Endothelial cell of umbilical vein (primary cell): ENCODE data around the gene FOXJ1. TPM values are rescaled to one million over a fixed set of nuclear protein-coding genes. Genes with fewer than 3 reads are reported as not detected.

Experiments
- BruUV-seq: library from RNA; stranded (reverse); fragments of 400-500 nt; replicated peaks from 2 replicates; lab custom pipeline; 2021; lab: Mats Ljungman, UMichigan
- CTCF ChIA-PET: fragments of 300-600, 350-600 bp; sonication (Branson Sonifier 250); formaldehyde crosslinking; loops from one replicate; lab custom pipeline; 2021; ENCODE audit warnings: antibody characterized with exemption, inconsistent platforms; lab: Charles Lee
- POLR2A ChIA-PET: fragments of 300-600, 350-600 bp; sonication (Branson Sonifier 250); formaldehyde crosslinking; loops from one replicate; lab custom pipeline; 2021; ENCODE audit warnings: antibody characterized with exemption, inconsistent platforms; lab: Charles Lee
- DNase-seq: peaks from one replicate; pipeline ENCODE4 v3.0.0-alpha.2; 2011; ENCODE audit warnings: low read depth, low spot score
- FAIRE-seq: peaks from 2 replicates; lab custom pipeline; 2011; peaks lifted over from hg19 to GRCh38; lab: Jason Lieb, UNC
- H2AFZ ChIP-seq: 2 replicates; pipeline ENCODE4 v1.6.0; 2012; ENCODE audit warnings: low read depth, low read length, control low read depth, inconsistent platforms
- H3K27ac ChIP-seq: 2 replicates; pipeline ENCODE4 v1.5.1; 2011; ENCODE audit warnings: low read depth, mild to moderate bottlenecking, control low read depth, low read length, moderate library complexity; ENCODE audit not compliant: insufficient read depth
- H3K27me3 ChIP-seq, 2 experiments: 2 replicates each; pipeline versions ENCODE4 v1.6.0 to v1.6.1; 2011; ENCODE audit warnings: low read length in 2 of 2, mixed read lengths in 1 of 2; ENCODE audit not compliant: control insufficient read depth in 2 of 2, insufficient read depth in 2 of 2
- H3K36me3 ChIP-seq, 2 experiments: 2 replicates in 1 of 2; 3 replicates in 1 of 2; pipeline ENCODE4 v1.5.1; 2011; ENCODE audit warnings: low read length in 2 of 2, mild to moderate bottlenecking in 1 of 2, moderate library complexity in 1 of 2; ENCODE audit not compliant: control insufficient read depth in 2 of 2, insufficient read depth in 2 of 2; ENCODE audit errors: extremely low read depth in 1 of 2
- H3K4me1 ChIP-seq: 3 replicates; pipeline ENCODE4 v1.5.1; 2011; ENCODE audit warnings: mild to moderate bottlenecking, low read length; ENCODE audit not compliant: control insufficient read depth, insufficient read depth; ENCODE audit errors: extremely low read depth
- H3K4me2 ChIP-seq: 2 replicates; pipeline ENCODE4 v1.6.1; 2011; ENCODE audit warnings: low read length, control low read depth, mixed read lengths; ENCODE audit not compliant: insufficient read depth
- H3K4me3 ChIP-seq, 3 experiments: fragments of 200-600 bp in 1 of 3; sonication (generic), shearing (Covaris generic) in 1 of 3; replicated peaks in 1 of 3; 2 replicates each; pipeline ENCODE4 v1.5.1; 2011 to 2016; ENCODE audit warnings: control low read depth in 3 of 3, low read length in 3 of 3, mild to moderate bottlenecking in 2 of 3, inconsistent platforms in 1 of 3, low read depth in 1 of 3, moderate library complexity in 1 of 3; ENCODE audit not compliant: insufficient read depth in 1 of 3
- H3K79me2 ChIP-seq: 2 replicates; pipeline ENCODE4 v1.6.0; 2012; ENCODE audit warnings: low read length, inconsistent platforms; ENCODE audit not compliant: control insufficient read depth, insufficient read depth
- H3K9ac ChIP-seq: replicated peaks from 2 replicates; pipeline ENCODE3; 2011; ENCODE audit warnings: low read length, control low read depth; ENCODE audit not compliant: insufficient read depth; ENCODE audit errors: extremely low read depth
- H3K9me1 ChIP-seq: replicated peaks from 3 replicates; pipeline ENCODE4 v1.6.0; 2011; ENCODE audit warnings: mild to moderate bottlenecking, low read length; ENCODE audit not compliant: control insufficient read depth, insufficient read depth; ENCODE audit errors: extremely low read depth
- H3K9me3 ChIP-seq: replicated peaks from 2 replicates; pipeline ENCODE4 v1.5.1; 2012; ENCODE audit warnings: low read length, inconsistent platforms; ENCODE audit not compliant: control insufficient read depth, insufficient read depth
- H4K20me1 ChIP-seq: replicated peaks from 2 replicates; pipeline ENCODE3; 2011; ENCODE audit warnings: mild to moderate bottlenecking, low read length; ENCODE audit not compliant: control insufficient read depth, insufficient read depth; ENCODE audit errors: extremely low read depth
- CTCF ChIP-seq, 2 donors: IDR thresholded peaks; 1 replicate in 1 of 2; 2 replicates in 1 of 2; pipeline ENCODE4 v1.5.1; 2011; ENCODE audit warnings: low read length in 2 of 2, mild to moderate bottlenecking in 2 of 2, moderate library complexity in 2 of 2, control low read depth in 1 of 2, inconsistent platforms in 1 of 2, low read depth in 1 of 2; ENCODE audit not compliant: insufficient read depth in 1 of 2; ENCODE audit errors: extremely low read depth in 1 of 2
- EZH2 ChIP-seq: IDR thresholded peaks from 2 replicates; pipeline ENCODE4 v1.6.1; 2012; ENCODE audit warnings: borderline replicate concordance, low read depth, mild to moderate bottlenecking, moderate library complexity, low read length, inconsistent platforms; ENCODE audit not compliant: severe bottlenecking
- FOS ChIP-seq: IDR thresholded peaks from 2 replicates; pipeline ENCODE4 v1.6.1; 2011; ENCODE audit warnings: mild to moderate bottlenecking, low read length, moderate library complexity, borderline replicate concordance; ENCODE audit not compliant: insufficient read depth
- GATA2 ChIP-seq: IDR thresholded peaks from 2 replicates; pipeline ENCODE4 v1.7.0; 2011; ENCODE audit warnings: low read depth, mild to moderate bottlenecking, moderate library complexity, mixed read lengths, low read length; ENCODE audit not compliant: insufficient read length, insufficient read depth
- JUN ChIP-seq: IDR thresholded peaks from 2 replicates; pipeline ENCODE4 v1.6.1; 2011; ENCODE audit warnings: borderline replicate concordance, low read depth; ENCODE audit not compliant: insufficient read length, insufficient read depth
- MYC ChIP-seq: IDR thresholded peaks from one replicate; pipeline ENCODE4 v1.6.1; 2011; ENCODE audit warnings: mild to moderate bottlenecking, low read depth, low read length
- POLR2A ChIP-seq: IDR thresholded peaks from 2 replicates; pipeline ENCODE4 v1.6.1; 2012; ENCODE audit warnings: low read depth, mild to moderate bottlenecking, control low read depth, low read length
- POLR2AphosphoS5 ChIP-seq: IDR thresholded peaks from 2 replicates; pipeline ENCODE4 v1.6.1; 2012; ENCODE audit warnings: low read depth, mild to moderate bottlenecking, control low read depth, low read length, moderate library complexity; ENCODE audit not compliant: insufficient read depth
- dilution Hi-C: fragments of 300-500 bp; cut with MboI; formaldehyde crosslinking; loops from one replicate; pipeline ENCODE4 v1.15.0; 2019; ENCODE audit warnings: low sequenced_read_pairs; ENCODE audit not compliant: extremely low pct_ligation_motif_present
- intact Hi-C: fragments of 100-400 bp; cut with micrococcal nuclease; formaldehyde crosslinking; loops from one replicate; pipeline ENCODE4 v1.10.0; 2022
- polyA plus RNA-seq, 4 experiments: library from polyadenylated mRNA; depleted of rRNA in 3 of 4; stranded (reverse) in 3 of 4; unstranded in 1 of 4; fragments of >200 nt; gene quantifications; 2 replicates each; pipeline versions ENCODE4 v1.2.1 to v1.2.3, GENCODE V29; 2011 to 2012; ENCODE audit warnings: missing spikeins in 1 of 4
- total RNA-seq: library from RNA; stranded (reverse); gene quantifications from 2 replicates; pipeline ENCODE4 v1.2.3, GENCODE V29; 2021
- TF ChIP-seq, protein P1 (sequence below): IDR thresholded peaks from 2 replicates; pipeline ENCODE4 v1.6.1; 2011; ENCODE audit not compliant: insufficient read depth, insufficient read length

The FOXJ1 gene
- total and polyA plus RNA-seq, 2 donors (not counting 3 experiments of a cell fraction or from before 2014, with no cell fraction given): not detected

GRCh38 chr17:76166906-76167305, 25.9 kb upstream of the FOXJ1 start:
- intact Hi-C loops (no loop called here), dilution Hi-C loops (no loop called here)
- BruUV-seq: no TSS peak
- no peak overlapping the region for H3K4me3 ChIP-seq
- no peaks in the 10 kb centered on the region for H3K36me3 ChIP-seq
- no peak for DNase-seq
- no peak overlapping the region for H2AFZ ChIP-seq
- CTCF ChIA-PET: interaction anchor here (0.8 to 1.9 kb wide), 5 partner anchors 15 to 115 kb away, joined by 3 to 13 read pairs (median 4); no protein-coding TSS in a partner anchor
- H3K27ac ChIP-seq: no peak overlapping the region
- no peak for FAIRE-seq
- POLR2A ChIA-PET: no interaction called here
- H3K27me3 ChIP-seq: peaks cover 1 to 3% of the 10 kb centered on the region in 2 experiments
- TF ChIP-seq POLR2AphosphoS5 (no peak), CTCF (IDR thresholded peaks at IDR 0.05; ENCODE audit: extremely low read depth in 1 of 2, insufficient read depth in 1 of 2, low read depth in 1 of 2, low read length in 2 of 2) (no peak), POLR2A (no peak), JUN (no peak), FOS (no peak), MYC (no peak), EZH2 (no peak), GATA2 (no peak)
- TF ChIP-seq, protein P1, sequence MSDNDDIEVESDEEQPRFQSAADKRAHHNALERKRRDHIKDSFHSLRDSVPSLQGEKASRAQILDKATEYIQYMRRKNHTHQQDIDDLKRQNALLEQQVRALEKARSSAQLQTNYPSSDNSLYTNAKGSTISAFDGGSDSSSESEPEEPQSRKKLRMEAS: no peak
- no peak overlapping the region for H3K4me2 ChIP-seq
- no peaks in the 10 kb centered on the region for H3K9me1 ChIP-seq
- no peaks in the 10 kb centered on the region for H4K20me1 ChIP-seq
- H3K4me1 ChIP-seq: no peaks in the 10 kb centered on the region
- no peaks in the 10 kb centered on the region for H3K9me3 ChIP-seq
- H3K9ac ChIP-seq: no peak overlapping the region
- no peaks in the 10 kb centered on the region for H3K79me2 ChIP-seq
